ENCODE measurements around the gene NUP210L.

Gene NUP210L

DNA sequence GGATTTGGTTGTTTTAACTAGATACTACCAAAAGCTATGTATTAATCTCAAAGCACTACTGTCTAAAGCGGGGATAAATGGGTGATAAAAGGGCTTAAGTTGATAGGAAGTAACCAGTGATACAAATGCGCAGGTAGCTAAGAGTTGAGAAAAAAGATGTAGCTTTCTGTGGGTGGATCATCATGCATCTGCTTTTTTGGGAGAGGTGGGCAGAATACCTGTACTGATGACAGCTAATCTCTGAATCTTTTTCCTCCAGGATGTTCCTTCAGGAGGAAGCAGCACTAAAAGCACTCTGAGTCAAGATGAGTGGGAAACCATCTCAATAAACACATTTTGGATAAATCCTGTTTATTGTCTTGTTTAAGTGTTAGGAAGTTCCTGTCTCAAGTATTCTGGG is 163.1 kb downstream of the NUP210L start:
- DNase-seq = no peak
- Histone ChIP-seq H3K36me3 (peaks cover 63% of the 10 kb centered on the region), H3K27me3 (ENCODE audit: insufficient read depth, low read depth, severe bottlenecking) (no peaks in the 10 kb centered on the region), H3K4me3 (ENCODE audit: low read depth, low read length) (peak overlapping the region; percentile 77), H3K27ac (peak overlapping the region; percentile 95), H3K9me3 (ENCODE audit: severe bottlenecking) (peaks cover 5% of the 10 kb centered on the region)
- TF ChIP-seq, protein P1, sequence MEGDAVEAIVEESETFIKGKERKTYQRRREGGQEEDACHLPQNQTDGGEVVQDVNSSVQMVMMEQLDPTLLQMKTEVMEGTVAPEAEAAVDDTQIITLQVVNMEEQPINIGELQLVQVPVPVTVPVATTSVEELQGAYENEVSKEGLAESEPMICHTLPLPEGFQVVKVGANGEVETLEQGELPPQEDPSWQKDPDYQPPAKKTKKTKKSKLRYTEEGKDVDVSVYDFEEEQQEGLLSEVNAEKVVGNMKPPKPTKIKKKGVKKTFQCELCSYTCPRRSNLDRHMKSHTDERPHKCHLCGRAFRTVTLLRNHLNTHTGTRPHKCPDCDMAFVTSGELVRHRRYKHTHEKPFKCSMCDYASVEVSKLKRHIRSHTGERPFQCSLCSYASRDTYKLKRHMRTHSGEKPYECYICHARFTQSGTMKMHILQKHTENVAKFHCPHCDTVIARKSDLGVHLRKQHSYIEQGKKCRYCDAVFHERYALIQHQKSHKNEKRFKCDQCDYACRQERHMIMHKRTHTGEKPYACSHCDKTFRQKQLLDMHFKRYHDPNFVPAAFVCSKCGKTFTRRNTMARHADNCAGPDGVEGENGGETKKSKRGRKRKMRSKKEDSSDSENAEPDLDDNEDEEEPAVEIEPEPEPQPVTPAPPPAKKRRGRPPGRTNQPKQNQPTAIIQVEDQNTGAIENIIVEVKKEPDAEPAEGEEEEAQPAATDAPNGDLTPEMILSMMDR (IDR thresholded peaks at IDR 0.05; ENCODE audit: low read depth, low read length) = no peak

- Histone ChIP-seq H3K9me3 (ENCODE audit: severe bottlenecking) (peaks cover 5% of the 10 kb centered on the region), H3K27me3 (ENCODE audit: insufficient read depth, low read depth, severe bottlenecking) (no peaks in the 10 kb centered on the region), H3K27ac (peak overlapping the region; percentile 95), H3K4me3 (ENCODE audit: low read depth, low read length) (peak overlapping the region; percentile 77), H3K36me3 (peaks cover 60% of the 10 kb centered on the region)
- TF ChIP-seq, protein P1 (IDR thresholded peaks at IDR 0.05; ENCODE audit: low read depth, low read length) = no peak
- DNase-seq = no peak
Observed at GRCh38 chr1:153991151-153991630, 163.7 kb downstream of the NUP210L start.

DNA sequence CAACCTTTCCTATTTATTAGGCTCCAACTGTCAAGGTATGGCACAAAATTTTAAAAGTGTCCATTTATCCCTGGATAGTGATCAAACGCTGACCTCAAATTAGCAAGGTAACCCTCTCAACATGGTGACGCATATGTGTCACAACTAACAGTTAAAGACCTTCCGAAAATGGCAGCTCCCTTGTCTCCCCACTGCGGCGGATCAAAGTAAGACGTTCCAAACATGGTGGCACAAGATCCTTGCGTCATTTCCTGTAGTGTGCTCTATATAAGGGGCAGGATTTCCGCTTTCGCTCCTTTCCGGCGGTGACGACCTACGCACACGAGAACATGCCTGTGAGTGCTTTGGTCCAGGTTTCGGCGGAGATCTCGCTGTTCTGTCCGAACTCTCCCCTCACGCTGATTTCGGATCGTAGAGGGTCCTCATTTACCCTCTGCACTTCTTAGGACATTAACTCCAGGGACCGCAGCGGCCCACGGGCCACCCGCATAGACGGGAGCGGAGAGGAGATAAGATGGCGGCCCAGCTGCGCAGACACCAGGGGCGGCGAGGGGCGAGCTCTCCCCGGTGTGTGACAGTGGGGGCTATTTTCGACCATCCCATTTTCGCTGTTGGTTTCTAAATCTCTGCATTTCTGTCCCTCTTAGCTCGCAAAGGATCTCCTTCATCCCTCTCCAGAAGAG is 164.3 kb downstream of the NUP210L start, which contains the start of gene RPS27:
RPS27 (plus strand) TSS at position 295 of the 683 bp plus-strand sequence; CDS start at position 330, 35 bp downstream.
- H3K36me3 ChIP-seq = peaks cover 54% of the 10 kb centered on the region
- TF ChIP-seq, protein P1 (IDR thresholded peaks at IDR 0.05; ENCODE audit: low read depth, low read length) = no peak
- H3K27ac ChIP-seq = peak within 1 kb of the TSS; percentile 95
- no peaks in the 10 kb centered on the region for H3K27me3 ChIP-seq (ENCODE audit: insufficient read depth, low read depth, severe bottlenecking)
- peak within 1 kb of the TSS; percentile 77 for H3K4me3 ChIP-seq (ENCODE audit: low read depth, low read length)
- peak; percentile 100 for DNase-seq
- H3K9me3 ChIP-seq (ENCODE audit: severe bottlenecking) = peaks cover 5% of the 10 kb centered on the region

- DNase-seq = no peak
- Histone ChIP-seq H3K9me3 (ENCODE audit: severe bottlenecking) (peaks cover 5% of the 10 kb centered on the region), H3K4me3 (ENCODE audit: low read depth, low read length) (no peak overlapping the region), H3K27ac (no peak overlapping the region), H3K27me3 (ENCODE audit: insufficient read depth, low read depth, severe bottlenecking) (no peaks in the 10 kb centered on the region), H3K36me3 (peaks cover 24% of the 10 kb centered on the region)
- TF ChIP-seq, protein P1 (IDR thresholded peaks at IDR 0.05; ENCODE audit: low read depth, low read length) = no peak
Observed at GRCh38 chr1:153987621-153988020, 167.3 kb downstream of the NUP210L start.

- TF ChIP-seq, protein P1 (IDR thresholded peaks at IDR 0.05; ENCODE audit: low read depth, low read length) = no peak
Observed at GRCh38 chr1:153985941-153986761, 168.7 kb downstream of the NUP210L start, which contains the start of gene RAB13. TSS of gene RAB13 (minus strand) at chr1:153986339. CDS start at chr1:153986236, 103 bp downstream.

More at GRCh38 chr1:153985941-153986761, 168.7 kb downstream of the NUP210L start, which contains the start of gene RAB13:
- H3K9me3 ChIP-seq (ENCODE audit: severe bottlenecking) = peaks cover 5% of the 10 kb centered on the region
- no peak within 1 kb of the TSS for H3K4me3 ChIP-seq (ENCODE audit: low read depth, low read length)
- no peaks in the 10 kb centered on the region for H3K27me3 ChIP-seq (ENCODE audit: insufficient read depth, low read depth, severe bottlenecking)
- H3K36me3 ChIP-seq = peaks cover 9% of the 10 kb centered on the region
- peak; percentile 60 for DNase-seq
- peak within 1 kb of the TSS; percentile 33 for H3K27ac ChIP-seq

Data from WERI-Rb-1 (cell line).